Panc1 (cell line): Measurements from ENCODE around the gene FARS2.

Source experiments
- POLR2AphosphoS5 ChIP-seq: IDR thresholded peaks from 2 replicates; pipeline ENCODE4 v1.6.1; 2012; ENCODE audit warnings: mild to moderate bottlenecking, low read depth, low read length, moderate library complexity
- TCF7L2 ChIP-seq: IDR thresholded peaks from 2 replicates; pipeline ENCODE4 v1.6.1; 2011; ENCODE audit warnings: mild to moderate bottlenecking, low read depth, low read length, inconsistent platforms
- TF ChIP-seq, protein P1 (sequence below): fragments of 450-650 bp; IDR thresholded peaks from 2 replicates; pipeline ENCODE4 v1.5.1; 2017; ENCODE audit warnings: mild to moderate bottlenecking
- TF ChIP-seq, protein P2 (sequence below), 2 experiments: IDR thresholded peaks; 2 replicates each; pipeline ENCODE4 v1.6.1; 2011 to 2012; ENCODE audit warnings: low read depth in 2 of 2, control low read depth in 1 of 2, low read length in 1 of 2, mild to moderate bottlenecking in 1 of 2, moderate library complexity in 1 of 2; ENCODE audit not compliant: insufficient read depth in 1 of 2

DNA sequence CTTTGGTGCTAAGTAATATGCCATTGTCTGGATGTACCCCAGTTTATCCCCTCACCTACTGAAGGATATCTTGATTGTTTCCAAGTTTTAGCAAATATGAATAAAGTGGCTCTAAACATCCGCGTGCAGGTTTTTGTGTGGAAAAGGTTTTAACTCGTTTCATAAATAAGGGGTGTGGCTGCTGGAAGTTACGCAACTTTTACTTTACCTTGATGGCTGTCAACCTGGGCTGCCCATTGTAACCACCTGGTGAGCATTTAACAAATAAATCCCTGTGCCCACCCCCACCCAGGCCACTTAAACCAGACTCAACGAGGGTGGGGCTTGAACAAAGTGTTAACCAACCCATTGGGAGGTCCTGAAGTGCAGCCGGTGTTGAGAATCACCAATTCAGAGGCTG, 557.6 kb downstream of the FARS2 start:
- TF ChIP-seq, protein P1, sequence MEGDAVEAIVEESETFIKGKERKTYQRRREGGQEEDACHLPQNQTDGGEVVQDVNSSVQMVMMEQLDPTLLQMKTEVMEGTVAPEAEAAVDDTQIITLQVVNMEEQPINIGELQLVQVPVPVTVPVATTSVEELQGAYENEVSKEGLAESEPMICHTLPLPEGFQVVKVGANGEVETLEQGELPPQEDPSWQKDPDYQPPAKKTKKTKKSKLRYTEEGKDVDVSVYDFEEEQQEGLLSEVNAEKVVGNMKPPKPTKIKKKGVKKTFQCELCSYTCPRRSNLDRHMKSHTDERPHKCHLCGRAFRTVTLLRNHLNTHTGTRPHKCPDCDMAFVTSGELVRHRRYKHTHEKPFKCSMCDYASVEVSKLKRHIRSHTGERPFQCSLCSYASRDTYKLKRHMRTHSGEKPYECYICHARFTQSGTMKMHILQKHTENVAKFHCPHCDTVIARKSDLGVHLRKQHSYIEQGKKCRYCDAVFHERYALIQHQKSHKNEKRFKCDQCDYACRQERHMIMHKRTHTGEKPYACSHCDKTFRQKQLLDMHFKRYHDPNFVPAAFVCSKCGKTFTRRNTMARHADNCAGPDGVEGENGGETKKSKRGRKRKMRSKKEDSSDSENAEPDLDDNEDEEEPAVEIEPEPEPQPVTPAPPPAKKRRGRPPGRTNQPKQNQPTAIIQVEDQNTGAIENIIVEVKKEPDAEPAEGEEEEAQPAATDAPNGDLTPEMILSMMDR, result no peak
- TF ChIP-seq, protein P2, sequence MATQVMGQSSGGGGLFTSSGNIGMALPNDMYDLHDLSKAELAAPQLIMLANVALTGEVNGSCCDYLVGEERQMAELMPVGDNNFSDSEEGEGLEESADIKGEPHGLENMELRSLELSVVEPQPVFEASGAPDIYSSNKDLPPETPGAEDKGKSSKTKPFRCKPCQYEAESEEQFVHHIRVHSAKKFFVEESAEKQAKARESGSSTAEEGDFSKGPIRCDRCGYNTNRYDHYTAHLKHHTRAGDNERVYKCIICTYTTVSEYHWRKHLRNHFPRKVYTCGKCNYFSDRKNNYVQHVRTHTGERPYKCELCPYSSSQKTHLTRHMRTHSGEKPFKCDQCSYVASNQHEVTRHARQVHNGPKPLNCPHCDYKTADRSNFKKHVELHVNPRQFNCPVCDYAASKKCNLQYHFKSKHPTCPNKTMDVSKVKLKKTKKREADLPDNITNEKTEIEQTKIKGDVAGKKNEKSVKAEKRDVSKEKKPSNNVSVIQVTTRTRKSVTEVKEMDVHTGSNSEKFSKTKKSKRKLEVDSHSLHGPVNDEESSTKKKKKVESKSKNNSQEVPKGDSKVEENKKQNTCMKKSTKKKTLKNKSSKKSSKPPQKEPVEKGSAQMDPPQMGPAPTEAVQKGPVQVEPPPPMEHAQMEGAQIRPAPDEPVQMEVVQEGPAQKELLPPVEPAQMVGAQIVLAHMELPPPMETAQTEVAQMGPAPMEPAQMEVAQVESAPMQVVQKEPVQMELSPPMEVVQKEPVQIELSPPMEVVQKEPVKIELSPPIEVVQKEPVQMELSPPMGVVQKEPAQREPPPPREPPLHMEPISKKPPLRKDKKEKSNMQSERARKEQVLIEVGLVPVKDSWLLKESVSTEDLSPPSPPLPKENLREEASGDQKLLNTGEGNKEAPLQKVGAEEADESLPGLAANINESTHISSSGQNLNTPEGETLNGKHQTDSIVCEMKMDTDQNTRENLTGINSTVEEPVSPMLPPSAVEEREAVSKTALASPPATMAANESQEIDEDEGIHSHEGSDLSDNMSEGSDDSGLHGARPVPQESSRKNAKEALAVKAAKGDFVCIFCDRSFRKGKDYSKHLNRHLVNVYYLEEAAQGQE (IDR thresholded peaks at IDR 0.05; ENCODE audit: insufficient read depth in 1 of 2, low read depth in 2 of 2, low read length in 1 of 2), result no peak
- TF ChIP-seq POLR2AphosphoS5, result no peak
- TF ChIP-seq TCF7L2, result no peak
